ENCODE results near the gene RPS6KL1. TPM values are rescaled to one million over a fixed set of nuclear protein-coding genes. Genes with fewer than 3 reads are reported as not detected.

Gene RPS6KL1
- total RNA-seq, 1 experiment from 2014 or later, result 9.8 TPM

- Histone ChIP-seq H3K4me1 (peaks cover 29% of the 10 kb centered on the region), H3K36me3 (ENCODE audit: control insufficient read depth, insufficient read depth, low read length) (no peaks in the 10 kb centered on the region), H3K9me3 (no peaks in the 10 kb centered on the region), H3K4me3 (ENCODE audit: low read depth, low read length) (no peak overlapping the region), H3K27me3 (replicated peaks; ENCODE audit: control insufficient read depth, insufficient read depth, low read length) (no peaks in the 10 kb centered on the region)
- H3K9me3 Mint-ChIP-seq (ENCODE audit: unreplicated experiment), result no peaks in the 10 kb centered on the region
- no peak for DNase-seq
- intact Hi-C loops (cut with micrococcal nuclease; ENCODE audit: unreplicated experiment), result no loop called here
- H3K4me1 Mint-ChIP-seq (ENCODE audit: low read depth, unreplicated experiment), result peaks cover 8% of the 10 kb centered on the region
- CTCF ChIA-PET, result no interaction called here
- peak overlapping the region; percentile 43 for H3K4me3 Mint-ChIP-seq (ENCODE audit: unreplicated experiment)
- H3K36me3 Mint-ChIP-seq (ENCODE audit: insufficient read depth, unreplicated experiment), result no peaks in the 10 kb centered on the region
- TF ChIP-seq, protein P1, sequence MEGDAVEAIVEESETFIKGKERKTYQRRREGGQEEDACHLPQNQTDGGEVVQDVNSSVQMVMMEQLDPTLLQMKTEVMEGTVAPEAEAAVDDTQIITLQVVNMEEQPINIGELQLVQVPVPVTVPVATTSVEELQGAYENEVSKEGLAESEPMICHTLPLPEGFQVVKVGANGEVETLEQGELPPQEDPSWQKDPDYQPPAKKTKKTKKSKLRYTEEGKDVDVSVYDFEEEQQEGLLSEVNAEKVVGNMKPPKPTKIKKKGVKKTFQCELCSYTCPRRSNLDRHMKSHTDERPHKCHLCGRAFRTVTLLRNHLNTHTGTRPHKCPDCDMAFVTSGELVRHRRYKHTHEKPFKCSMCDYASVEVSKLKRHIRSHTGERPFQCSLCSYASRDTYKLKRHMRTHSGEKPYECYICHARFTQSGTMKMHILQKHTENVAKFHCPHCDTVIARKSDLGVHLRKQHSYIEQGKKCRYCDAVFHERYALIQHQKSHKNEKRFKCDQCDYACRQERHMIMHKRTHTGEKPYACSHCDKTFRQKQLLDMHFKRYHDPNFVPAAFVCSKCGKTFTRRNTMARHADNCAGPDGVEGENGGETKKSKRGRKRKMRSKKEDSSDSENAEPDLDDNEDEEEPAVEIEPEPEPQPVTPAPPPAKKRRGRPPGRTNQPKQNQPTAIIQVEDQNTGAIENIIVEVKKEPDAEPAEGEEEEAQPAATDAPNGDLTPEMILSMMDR (IDR thresholded peaks at IDR 0.05; ENCODE audit: insufficient read depth in 1 of 2, low read depth in 1 of 2, low read length in 1 of 2, severe bottlenecking in 1 of 2, unreplicated experiment in 1 of 2), result no peak
- no TSS peak for BruUV-seq (replicated peaks)
- POLR2A ChIA-PET, result no interaction called here
- no peaks in the 10 kb centered on the region for H3K27me3 Mint-ChIP-seq (ENCODE audit: insufficient read depth, unreplicated experiment)
- no peak overlapping the region for H3K27ac Mint-ChIP-seq (ENCODE audit: unreplicated experiment)
These were observed 33.4 kb upstream of the RPS6KL1 start for GRCh38 chr14:74956280-74957072.

DNA sequence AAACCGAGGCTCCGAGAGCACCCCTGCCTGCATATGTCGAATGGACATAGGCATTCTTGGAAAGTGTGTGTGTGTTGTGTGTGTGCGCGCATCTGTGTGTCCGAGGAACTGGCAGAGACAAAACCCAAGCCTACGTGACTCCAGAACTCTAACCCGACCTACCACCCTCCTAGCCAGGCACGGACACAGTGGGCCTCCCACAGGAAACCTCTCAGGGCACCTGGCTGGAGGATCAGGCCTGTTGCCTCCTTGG lies 32.9 kb upstream of the RPS6KL1 start:
- CTCF ChIA-PET, result interaction anchor here (1.0 kb wide), 1 partner anchor 10 kb away, joined by 3 read pairs; no protein-coding TSS in a partner anchor
- H3K27me3 Mint-ChIP-seq (ENCODE audit: insufficient read depth, unreplicated experiment), result no peaks in the 10 kb centered on the region
- no peaks in the 10 kb centered on the region for H3K36me3 ChIP-seq (ENCODE audit: control insufficient read depth, insufficient read depth, low read length)
- DNase-seq, result no peak
- H3K4me3 ChIP-seq (ENCODE audit: low read depth, low read length), result peak overlapping the region; percentile 60
- TSS peak; percentile 13 for BruUV-seq (replicated peaks)
- no peaks in the 10 kb centered on the region for H3K9me3 ChIP-seq
- intact Hi-C loops (cut with micrococcal nuclease; ENCODE audit: unreplicated experiment), result no loop called here
- no peak overlapping the region for H3K27ac Mint-ChIP-seq (ENCODE audit: unreplicated experiment)
- H3K4me3 Mint-ChIP-seq (ENCODE audit: unreplicated experiment), result peak overlapping the region; percentile 43
- peaks cover 8% of the 10 kb centered on the region for H3K4me1 Mint-ChIP-seq (ENCODE audit: low read depth, unreplicated experiment)
- H3K4me1 ChIP-seq, result peaks cover 34% of the 10 kb centered on the region
- no peaks in the 10 kb centered on the region for H3K36me3 Mint-ChIP-seq (ENCODE audit: insufficient read depth, unreplicated experiment)
- POLR2A ChIA-PET, result interaction anchor here (1.0 kb wide), 2 partner anchors 18 to 33 kb away, joined by 4 to 6 read pairs; partner anchors contain the start of gene RPS6KL1
- H3K27me3 ChIP-seq (replicated peaks; ENCODE audit: control insufficient read depth, insufficient read depth, low read length), result no peaks in the 10 kb centered on the region
- TF ChIP-seq, protein P1 (IDR thresholded peaks at IDR 0.05; ENCODE audit: insufficient read depth in 1 of 2, low read depth in 1 of 2, low read length in 1 of 2, severe bottlenecking in 1 of 2, unreplicated experiment in 1 of 2), result no peak
- H3K9me3 Mint-ChIP-seq (ENCODE audit: unreplicated experiment), result no peaks in the 10 kb centered on the region

GRCh38 chr14:74955229-74956026 lies 32.4 kb upstream of the RPS6KL1 start, which contains the start of gene PGF:
TSS of gene PGF (minus strand) at chr14:74955597. CDS start at chr14:74955242, 355 bp downstream.
- Histone ChIP-seq H3K4me1 (peaks cover 40% of the 10 kb centered on the region), H3K36me3 (ENCODE audit: control insufficient read depth, insufficient read depth, low read length) (no peaks in the 10 kb centered on the region), H3K9me3 (no peaks in the 10 kb centered on the region), H3K27me3 (replicated peaks; ENCODE audit: control insufficient read depth, insufficient read depth, low read length) (no peaks in the 10 kb centered on the region), H3K4me3 (ENCODE audit: low read depth, low read length) (peak within 1 kb of the TSS; percentile 60)
- Mint-ChIP-seq H3K27ac (ENCODE audit: unreplicated experiment) (no peak within 1 kb of the TSS), H3K36me3 (ENCODE audit: insufficient read depth, unreplicated experiment) (no peaks in the 10 kb centered on the region), H3K27me3 (ENCODE audit: insufficient read depth, unreplicated experiment) (no peaks in the 10 kb centered on the region), H3K4me1 (ENCODE audit: low read depth, unreplicated experiment) (peaks cover 8% of the 10 kb centered on the region), H3K9me3 (ENCODE audit: unreplicated experiment) (no peaks in the 10 kb centered on the region), H3K4me3 (ENCODE audit: unreplicated experiment) (peak within 1 kb of the TSS; percentile 43)
- intact Hi-C loops (cut with micrococcal nuclease; ENCODE audit: unreplicated experiment), result loop anchor here (1.0 kb wide), 2 partner anchors 19 to 47 kb away; partner anchors contain the start of gene EIF2B2
- peak; percentile 74 to 80 for DNase-seq
- ChIA-PET CTCF (interaction anchor here (0.6 to 1.0 kb wide), 3 partner anchors 10 to 16 kb away, joined by 3 to 4 read pairs (median 3); no protein-coding TSS in a partner anchor), POLR2A (interaction anchor here (0.6 to 1.0 kb wide), 6 partner anchors 19 to 118 kb away, joined by 3 to 6 read pairs (median 4); partner anchors contain the start of genes ACYP1, RPS6KL1 and ZC2HC1C)
- TF ChIP-seq, protein P1 (IDR thresholded peaks at IDR 0.05; ENCODE audit: insufficient read depth in 1 of 2, low read depth in 1 of 2, low read length in 1 of 2, severe bottlenecking in 1 of 2, unreplicated experiment in 1 of 2), result no peak
- BruUV-seq (replicated peaks), result TSS peak; percentile 58
